ENCODE data around the gene DIABLO.

DNA sequence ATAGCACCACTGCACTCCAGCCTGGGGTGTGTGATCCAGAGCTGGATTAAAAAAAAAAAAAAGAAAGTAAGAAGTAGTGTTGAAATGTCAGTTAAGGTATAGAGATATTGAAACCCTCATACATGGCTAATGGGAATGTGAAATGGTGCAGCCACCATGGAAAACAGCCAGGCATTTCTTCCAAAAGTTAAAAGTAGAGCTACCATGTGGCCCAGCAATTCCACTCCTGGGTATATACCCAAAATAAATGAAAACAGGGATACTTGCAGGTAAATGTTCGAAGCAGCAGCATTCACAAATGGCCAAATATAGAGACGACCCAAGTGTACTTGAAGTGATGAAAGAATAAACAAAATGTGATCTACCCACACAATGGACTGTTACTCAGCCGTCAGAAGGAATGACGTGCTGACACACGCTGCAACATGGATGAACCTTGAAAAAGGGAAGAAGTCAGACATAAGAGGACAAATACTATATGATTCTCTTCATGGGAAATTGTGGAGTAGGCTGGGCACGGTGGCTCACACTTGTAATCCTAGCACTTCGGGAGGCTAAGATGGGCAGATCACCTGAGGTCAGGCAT is 67.1 kb downstream of the DIABLO start:
- no peak for TF ChIP-seq EP300 (IDR thresholded peaks at IDR 0.05; ENCODE audit: borderline replicate concordance)
- no peak for TF ChIP-seq RAD21 (IDR thresholded peaks at IDR 0.05; ENCODE audit: low read depth)
- no peak for TF ChIP-seq TEAD4 (IDR thresholded peaks at IDR 0.05)
- no peak for TF ChIP-seq NFIC (IDR thresholded peaks at IDR 0.05)
- TF ChIP-seq TAF1 (IDR thresholded peaks at IDR 0.05; ENCODE audit: low read depth), result no peak
- no peak for TF ChIP-seq EGR1 (IDR thresholded peaks at IDR 0.05)
- TF ChIP-seq, protein P1, sequence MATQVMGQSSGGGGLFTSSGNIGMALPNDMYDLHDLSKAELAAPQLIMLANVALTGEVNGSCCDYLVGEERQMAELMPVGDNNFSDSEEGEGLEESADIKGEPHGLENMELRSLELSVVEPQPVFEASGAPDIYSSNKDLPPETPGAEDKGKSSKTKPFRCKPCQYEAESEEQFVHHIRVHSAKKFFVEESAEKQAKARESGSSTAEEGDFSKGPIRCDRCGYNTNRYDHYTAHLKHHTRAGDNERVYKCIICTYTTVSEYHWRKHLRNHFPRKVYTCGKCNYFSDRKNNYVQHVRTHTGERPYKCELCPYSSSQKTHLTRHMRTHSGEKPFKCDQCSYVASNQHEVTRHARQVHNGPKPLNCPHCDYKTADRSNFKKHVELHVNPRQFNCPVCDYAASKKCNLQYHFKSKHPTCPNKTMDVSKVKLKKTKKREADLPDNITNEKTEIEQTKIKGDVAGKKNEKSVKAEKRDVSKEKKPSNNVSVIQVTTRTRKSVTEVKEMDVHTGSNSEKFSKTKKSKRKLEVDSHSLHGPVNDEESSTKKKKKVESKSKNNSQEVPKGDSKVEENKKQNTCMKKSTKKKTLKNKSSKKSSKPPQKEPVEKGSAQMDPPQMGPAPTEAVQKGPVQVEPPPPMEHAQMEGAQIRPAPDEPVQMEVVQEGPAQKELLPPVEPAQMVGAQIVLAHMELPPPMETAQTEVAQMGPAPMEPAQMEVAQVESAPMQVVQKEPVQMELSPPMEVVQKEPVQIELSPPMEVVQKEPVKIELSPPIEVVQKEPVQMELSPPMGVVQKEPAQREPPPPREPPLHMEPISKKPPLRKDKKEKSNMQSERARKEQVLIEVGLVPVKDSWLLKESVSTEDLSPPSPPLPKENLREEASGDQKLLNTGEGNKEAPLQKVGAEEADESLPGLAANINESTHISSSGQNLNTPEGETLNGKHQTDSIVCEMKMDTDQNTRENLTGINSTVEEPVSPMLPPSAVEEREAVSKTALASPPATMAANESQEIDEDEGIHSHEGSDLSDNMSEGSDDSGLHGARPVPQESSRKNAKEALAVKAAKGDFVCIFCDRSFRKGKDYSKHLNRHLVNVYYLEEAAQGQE (IDR thresholded peaks at IDR 0.05; ENCODE audit: low read depth), result no peak
- no peak for TF ChIP-seq CEBPB (IDR thresholded peaks at IDR 0.05)
- TF ChIP-seq YY1 (IDR thresholded peaks at IDR 0.05; ENCODE audit: low read depth), result no peak
- no peak for TF ChIP-seq CREB1 (IDR thresholded peaks at IDR 0.05; ENCODE audit: low read depth)
- TF ChIP-seq, protein P2, sequence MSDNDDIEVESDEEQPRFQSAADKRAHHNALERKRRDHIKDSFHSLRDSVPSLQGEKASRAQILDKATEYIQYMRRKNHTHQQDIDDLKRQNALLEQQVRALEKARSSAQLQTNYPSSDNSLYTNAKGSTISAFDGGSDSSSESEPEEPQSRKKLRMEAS (IDR thresholded peaks at IDR 0.05), result no peak
